HG03460 (cell line): Measurements from ENCODE around the gene THRAP3.
"Not testable (repeated sequence)": the region's sequence is repeated elsewhere in the genome, so short reads cannot be mapped to it uniquely, and the experiment has no call there.

ENCODE experiments used
- ATAC-seq: cut with Tn5 transposase; IDR thresholded peaks from one replicate; pipeline ENCODE4 v1.9.1; 2021; ENCODE audit not compliant: unreplicated experiment

Gene THRAP3

GRCh38 chr1:36204347-36204909, 19.8 kb upstream of the THRAP3 start:
- no peak for ATAC-seq

GRCh38 chr1:36206323-36206858, 17.9 kb upstream of the THRAP3 start:
- no peak for ATAC-seq

GRCh38 chr1:36207339-36207738, 16.9 kb upstream of the THRAP3 start:
- no peak for ATAC-seq

- ATAC-seq: no peak
Measured at GRCh38 chr1:36208978-36209703, 15.1 kb upstream of the THRAP3 start.

- ATAC-seq: no peak
Measured at GRCh38 chr1:36211307-36211706, 12.9 kb upstream of the THRAP3 start.

- no peak for ATAC-seq
Measured at GRCh38 chr1:36211841-36212240, 12.4 kb upstream of the THRAP3 start.

GRCh38 chr1:36212782-36213181, 11.5 kb upstream of the THRAP3 start:
- ATAC-seq: no peak

- no peak for ATAC-seq
Measured at GRCh38 chr1:36217670-36218069, 6.6 kb upstream of the THRAP3 start.

- not testable (repeated sequence) for ATAC-seq
Measured at GRCh38 chr1:36221901-36222300, 2.3 kb upstream of the THRAP3 start.

- no peak for ATAC-seq
Measured at GRCh38 chr1:36222481-36223380, 1.5 kb upstream of the THRAP3 start.

- ATAC-seq: peak; percentile 22
Measured at GRCh38 chr1:36223381-36223995, 755 bp upstream of the THRAP3 start.

- peak; percentile 50 for ATAC-seq
Measured at GRCh38 chr1:36224537-36225282, 467 bp downstream of the THRAP3 start.

GRCh38 chr1:36225283-36225899, 1.1 kb downstream of the THRAP3 start:
- no peak for ATAC-seq

- not testable (repeated sequence) for ATAC-seq
Measured at GRCh38 chr1:36230279-36230678, 6.0 kb downstream of the THRAP3 start.

GRCh38 chr1:36231191-36231590, 6.9 kb downstream of the THRAP3 start:
- no peak for ATAC-seq

- no peak for ATAC-seq
Measured at GRCh38 chr1:36232212-36233095, 8.2 kb downstream of the THRAP3 start.

GRCh38 chr1:36236302-36236701, 12.1 kb downstream of the THRAP3 start:
- no peak for ATAC-seq

- ATAC-seq: no peak
Measured at GRCh38 chr1:36238433-36238832, 14.2 kb downstream of the THRAP3 start.
